SU-DHL-6 (cell line): ENCODE results near the gene MIOX.

Experiments used
- H2AFZ ChIP-seq: fragments of 200-600 bp; sonication (generic); 2 replicates; pipeline ENCODE4 v1.6.1; 2014; ENCODE audit warnings: low read depth, mild to moderate bottlenecking, moderate library complexity, mixed read lengths, antibody characterized with exemption, low read length; ENCODE audit not compliant: severe bottlenecking
- H3F3A ChIP-seq: fragments of 200-600 bp; shearing (Covaris generic); 2 replicates; pipeline ENCODE4 v1.6.0; 2016; ENCODE audit warnings: antibody characterized with exemption, mild to moderate bottlenecking; ENCODE audit not compliant: insufficient read depth
- H3K27ac ChIP-seq: fragments of 200-600 bp; sonication (generic); 2 replicates; pipeline ENCODE4 v1.5.1; 2016; ENCODE audit warnings: low read depth, mild to moderate bottlenecking, low read length, moderate library complexity, mixed read lengths
- H3K27me3 ChIP-seq: fragments of 200-600 bp; sonication (generic), shearing (Covaris generic); 2 replicates; pipeline ENCODE4 v1.6.0; 2014; ENCODE audit warnings: mild to moderate bottlenecking, low read length
- H3K36me3 ChIP-seq: fragments of 200-600 bp; sonication (generic); 2 replicates; pipeline ENCODE4 v1.6.1; 2014; ENCODE audit warnings: mild to moderate bottlenecking, low read length, mixed read lengths
- H3K4me2 ChIP-seq: fragments of 300-600, 200-600 bp; shearing (Covaris generic), sonication (generic); 2 replicates; pipeline ENCODE4 v1.6.0; 2014; ENCODE audit warnings: low read length, low read depth, mild to moderate bottlenecking; ENCODE audit not compliant: poor library complexity, severe bottlenecking
- H3K4me3 ChIP-seq: fragments of 200-600 bp; sonication (generic); 2 replicates; pipeline ENCODE4 v1.5.1; 2014; ENCODE audit warnings: antibody characterized with exemption, low read length, mild to moderate bottlenecking, mixed read lengths; ENCODE audit not compliant: insufficient read depth, poor library complexity, severe bottlenecking
- H3K79me2 ChIP-seq: fragments of 200-600 bp; sonication (generic); 2 replicates; pipeline ENCODE4 v1.6.1; 2014; ENCODE audit warnings: mild to moderate bottlenecking, low read length, moderate library complexity; ENCODE audit not compliant: insufficient read depth
- H3K9ac ChIP-seq: fragments of 200-600 bp; sonication (generic); 2 replicates; pipeline ENCODE4 v1.7.0; 2014; ENCODE audit warnings: mild to moderate bottlenecking, low read length
- H3K9me2 ChIP-seq: fragments of 200-600 bp; sonication (generic); replicated peaks from 2 replicates; pipeline ENCODE4 v1.6.1; 2014; ENCODE audit warnings: low read length; ENCODE audit not compliant: insufficient read depth
- H3K9me3 ChIP-seq: fragments of 200-600 bp; sonication (generic); 2 replicates; pipeline ENCODE4 v1.6.1; 2014; ENCODE audit warnings: low read length, mixed read lengths; ENCODE audit not compliant: insufficient read depth
- H4K20me1 ChIP-seq: fragments of 200-600 bp; sonication (generic); 2 replicates; pipeline ENCODE4 v1.6.1; 2014; ENCODE audit warnings: low read depth, mild to moderate bottlenecking, antibody characterized with exemption, low read length, moderate library complexity, mixed read lengths
- EZH2phosphoT487 ChIP-seq: fragments of 200-600 bp; sonication (generic), shearing (Covaris generic); conservative IDR thresholded peaks from 2 replicates; pipeline ENCODE4 v1.6.1; 2018; ENCODE audit warnings: mild to moderate bottlenecking, antibody characterized with exemption, low read length, moderate library complexity, mixed read lengths
- TF ChIP-seq, protein P1 (sequence below): fragments of 200-600 bp; sonication (generic); IDR thresholded peaks from one replicate; pipeline ENCODE4 v1.5.1; 2017; ENCODE audit warnings: antibody characterized with exemption, mild to moderate bottlenecking, low read length, moderate library complexity; ENCODE audit not compliant: insufficient read depth, poor library complexity, severe bottlenecking

MIOX gene

DNA sequence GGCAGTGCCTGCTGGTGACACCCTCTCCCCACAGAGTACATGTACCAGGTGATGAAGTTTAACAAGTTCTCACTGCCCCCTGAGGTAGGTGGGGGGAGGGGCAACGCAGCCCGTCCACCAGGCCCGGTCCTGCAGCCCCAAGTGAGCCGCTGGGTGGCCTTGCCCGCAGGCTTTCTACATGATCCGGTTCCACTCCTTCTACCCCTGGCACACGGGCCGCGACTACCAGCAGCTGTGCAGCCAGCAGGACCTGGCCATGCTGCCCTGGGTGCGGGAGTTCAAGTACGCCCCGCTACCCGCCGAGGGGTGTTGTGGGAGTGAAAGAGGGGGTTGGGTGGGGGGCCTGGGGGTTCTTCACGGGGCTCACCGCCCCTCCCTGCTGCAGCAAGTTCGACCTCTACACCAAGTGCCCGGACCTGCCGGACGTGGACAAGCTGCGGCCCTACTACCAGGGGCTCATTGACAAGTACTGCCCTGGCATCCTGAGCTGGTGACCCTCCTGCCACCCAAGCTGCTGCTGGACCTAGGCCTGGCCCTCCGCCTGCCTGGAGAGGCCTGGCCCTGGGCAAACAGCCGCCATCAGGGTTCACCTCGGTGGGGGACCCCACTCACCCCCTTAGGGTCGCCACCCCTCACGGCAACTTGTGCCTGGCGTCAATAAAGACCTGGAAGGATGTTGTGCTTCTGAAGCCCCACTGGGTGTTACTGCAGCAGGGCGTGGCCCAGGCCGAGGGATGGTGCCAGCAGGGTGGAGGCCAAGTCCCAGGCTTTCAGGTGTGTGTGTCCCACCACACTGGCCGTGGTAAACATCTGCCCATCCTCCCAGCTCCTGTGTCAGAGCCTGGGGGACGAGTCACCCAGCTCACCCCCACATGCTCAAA, 2.9 kb downstream of the MIOX start:
- Histone ChIP-seq H3K79me2 (no peaks in the 10 kb centered on the region), H3K27me3 (no peaks in the 10 kb centered on the region), H3K9me3 (no peaks in the 10 kb centered on the region), H3K9me2 (no peaks in the 10 kb centered on the region), H3K9ac (no peak overlapping the region), H3F3A (peaks cover 7% of the 10 kb centered on the region; the same call in 1 of the 2 replicates), H3K4me2 (no peak overlapping the region), H2AFZ (no peak overlapping the region), H3K27ac (no peak overlapping the region), H3K36me3 (no peaks in the 10 kb centered on the region), H4K20me1 (no peaks in the 10 kb centered on the region), H3K4me3 (no peak overlapping the region)
- TF ChIP-seq, protein P1, sequence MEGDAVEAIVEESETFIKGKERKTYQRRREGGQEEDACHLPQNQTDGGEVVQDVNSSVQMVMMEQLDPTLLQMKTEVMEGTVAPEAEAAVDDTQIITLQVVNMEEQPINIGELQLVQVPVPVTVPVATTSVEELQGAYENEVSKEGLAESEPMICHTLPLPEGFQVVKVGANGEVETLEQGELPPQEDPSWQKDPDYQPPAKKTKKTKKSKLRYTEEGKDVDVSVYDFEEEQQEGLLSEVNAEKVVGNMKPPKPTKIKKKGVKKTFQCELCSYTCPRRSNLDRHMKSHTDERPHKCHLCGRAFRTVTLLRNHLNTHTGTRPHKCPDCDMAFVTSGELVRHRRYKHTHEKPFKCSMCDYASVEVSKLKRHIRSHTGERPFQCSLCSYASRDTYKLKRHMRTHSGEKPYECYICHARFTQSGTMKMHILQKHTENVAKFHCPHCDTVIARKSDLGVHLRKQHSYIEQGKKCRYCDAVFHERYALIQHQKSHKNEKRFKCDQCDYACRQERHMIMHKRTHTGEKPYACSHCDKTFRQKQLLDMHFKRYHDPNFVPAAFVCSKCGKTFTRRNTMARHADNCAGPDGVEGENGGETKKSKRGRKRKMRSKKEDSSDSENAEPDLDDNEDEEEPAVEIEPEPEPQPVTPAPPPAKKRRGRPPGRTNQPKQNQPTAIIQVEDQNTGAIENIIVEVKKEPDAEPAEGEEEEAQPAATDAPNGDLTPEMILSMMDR = no peak
- no peak for TF ChIP-seq EZH2phosphoT487

DNA sequence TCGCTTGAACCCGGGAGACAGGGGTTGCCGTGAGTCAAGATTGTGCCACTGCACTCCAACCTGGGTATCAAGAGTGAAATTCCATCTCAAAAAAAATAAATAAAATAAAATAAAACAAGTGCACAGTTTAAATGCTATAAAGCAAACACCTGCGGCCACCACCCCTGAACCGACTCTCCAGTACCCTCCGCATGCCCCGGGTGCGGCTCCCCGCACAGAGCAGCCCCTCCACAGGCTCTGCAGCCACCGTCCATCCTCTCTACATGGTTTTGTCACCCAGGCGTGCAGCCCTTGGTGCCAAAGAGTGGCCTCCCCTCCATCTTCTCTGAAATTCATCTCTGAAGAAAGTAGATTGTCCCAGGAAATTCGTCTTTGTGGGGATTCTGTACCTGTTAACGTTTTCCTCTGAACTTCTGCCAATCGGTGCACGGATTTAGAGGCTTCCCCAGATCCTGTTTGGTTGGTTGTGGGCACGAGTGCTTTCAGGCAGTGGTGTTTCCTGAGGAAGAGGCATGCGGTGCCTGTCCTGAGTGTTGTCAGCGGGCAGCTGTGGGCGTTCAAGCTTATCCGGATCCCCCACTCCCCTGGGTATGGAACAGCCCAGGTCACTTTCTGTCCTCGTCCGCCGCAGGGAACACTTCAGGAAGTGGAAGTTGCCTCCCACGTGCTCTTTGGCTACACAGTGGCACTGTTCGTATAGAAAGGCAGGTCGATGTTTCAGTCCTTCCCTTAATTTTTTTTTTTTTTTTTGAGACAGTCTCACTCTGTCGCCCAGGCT, 4.1 kb downstream of the MIOX start:
- Histone ChIP-seq H3K4me2 (no peak overlapping the region), H3K4me3 (no peak overlapping the region), H3K9me3 (no peaks in the 10 kb centered on the region), H3K36me3 (no peaks in the 10 kb centered on the region), H3F3A (0 out of 2 replicates have a peak, but pooled peaks cover 4% of the 10 kb centered on the region), H3K27me3 (no peaks in the 10 kb centered on the region), H2AFZ (no peak overlapping the region), H3K9ac (no peak overlapping the region), H3K27ac (no peak overlapping the region), H3K79me2 (no peaks in the 10 kb centered on the region), H3K9me2 (no peaks in the 10 kb centered on the region), H4K20me1 (no peaks in the 10 kb centered on the region)
- TF ChIP-seq, protein P1 = no peak
- no peak for TF ChIP-seq EZH2phosphoT487

DNA sequence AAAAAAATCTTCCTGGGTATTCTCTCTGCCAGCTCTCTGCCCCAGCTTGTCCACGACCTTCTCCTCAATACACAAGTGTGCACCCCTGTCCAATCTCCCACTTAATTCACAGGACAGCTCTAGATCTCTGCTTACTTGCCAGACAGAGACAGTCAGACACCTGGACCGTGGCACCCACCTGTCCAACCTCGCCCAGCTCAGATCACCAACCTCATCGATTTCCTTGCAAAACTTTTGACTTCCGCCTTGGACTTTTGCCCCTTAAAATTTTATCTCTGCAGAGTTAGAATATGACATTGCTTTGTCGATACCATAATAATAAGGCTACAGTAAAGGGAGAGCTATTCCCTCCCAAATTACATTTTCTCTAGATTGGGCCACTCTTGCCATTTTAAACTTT, 10.4 kb downstream of the MIOX start:
- H3K4me3 ChIP-seq = no peak overlapping the region
- no peak overlapping the region for H2AFZ ChIP-seq
- no peak overlapping the region for H3K27ac ChIP-seq
- no peaks in the 10 kb centered on the region for H3K9me2 ChIP-seq
- H3K9ac ChIP-seq = no peak overlapping the region
- H3K36me3 ChIP-seq = no peaks in the 10 kb centered on the region
- H3K79me2 ChIP-seq = no peaks in the 10 kb centered on the region
- H3K4me2 ChIP-seq = no peak overlapping the region
- H3F3A ChIP-seq = no peaks in the 10 kb centered on the region
- H3K9me3 ChIP-seq = no peaks in the 10 kb centered on the region
- no peak for TF ChIP-seq EZH2phosphoT487
- TF ChIP-seq, protein P1 = no peak
- no peaks in the 10 kb centered on the region for H3K27me3 ChIP-seq
- H4K20me1 ChIP-seq = no peaks in the 10 kb centered on the region
